Epidermal melanocyte (primary cell): ENCODE results near the gene MCF2L2.
A peak's percentile ranks its signal among the peaks of the same experiment; 100 is the strongest.
"Not testable (repeated sequence)": the region's sequence is repeated elsewhere in the genome, so short reads cannot be mapped to it uniquely, and the experiment has no call there.

Experiments
- DNase-seq: peaks from one replicate; pipeline ENCODE4 v3.0.0; 2011; ENCODE audit warnings: low spot score; ENCODE audit not compliant: insufficient read length

MCF2L2 gene

DNA sequence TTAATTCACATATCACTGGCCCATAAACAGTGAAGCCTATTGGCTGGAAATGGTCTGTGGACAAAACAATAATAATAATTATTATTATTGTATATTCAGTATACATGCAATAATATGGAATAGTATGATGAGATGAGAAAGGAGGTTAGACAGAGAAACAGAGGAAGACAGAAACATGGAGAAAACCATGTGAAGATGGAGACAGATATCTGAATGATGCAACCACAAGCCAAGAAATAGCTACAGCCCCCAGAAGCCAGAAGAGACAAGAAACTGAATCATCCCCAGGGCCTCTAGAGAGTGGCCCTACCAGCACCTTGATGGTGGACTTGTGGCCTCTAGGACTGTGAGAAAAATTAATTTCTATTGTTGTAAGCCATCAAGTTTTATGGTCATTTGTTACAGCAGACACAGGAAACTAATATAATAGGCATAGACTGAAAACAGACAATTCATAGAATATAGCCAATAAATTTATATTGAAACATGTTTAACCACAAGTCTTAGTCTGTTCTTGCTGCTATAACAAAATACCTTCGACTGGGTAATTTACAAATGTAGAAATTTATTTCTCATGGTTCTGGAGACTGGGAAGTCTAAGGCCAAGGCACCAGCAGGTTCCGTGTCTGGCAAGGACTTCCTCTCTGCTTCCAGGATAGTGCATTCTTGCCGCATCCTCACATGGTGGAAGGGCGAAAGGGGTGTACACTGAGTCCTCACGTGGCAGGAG lies 31.6 kb downstream of the MCF2L2 start:
- no peak for DNase-seq

DNA sequence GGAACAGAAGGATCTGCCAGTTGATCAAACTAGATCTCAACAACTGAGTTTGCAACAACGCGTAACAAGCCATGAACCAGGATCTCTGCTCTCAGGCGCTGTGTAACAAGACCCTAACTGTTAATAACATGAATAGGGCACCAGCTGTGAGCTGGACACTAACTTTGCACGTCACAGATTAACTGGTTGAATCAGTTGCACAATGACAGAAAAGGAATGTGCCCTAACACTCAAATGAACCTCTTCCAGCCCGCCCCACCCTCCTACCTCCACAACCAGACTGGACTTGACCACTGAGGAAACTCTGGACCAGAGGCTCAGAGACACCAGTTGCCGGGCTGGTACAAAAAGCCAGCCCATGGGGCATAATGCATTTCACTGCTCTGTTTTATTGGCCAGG lies 34.3 kb downstream of the MCF2L2 start:
- DNase-seq: no peak

DNA sequence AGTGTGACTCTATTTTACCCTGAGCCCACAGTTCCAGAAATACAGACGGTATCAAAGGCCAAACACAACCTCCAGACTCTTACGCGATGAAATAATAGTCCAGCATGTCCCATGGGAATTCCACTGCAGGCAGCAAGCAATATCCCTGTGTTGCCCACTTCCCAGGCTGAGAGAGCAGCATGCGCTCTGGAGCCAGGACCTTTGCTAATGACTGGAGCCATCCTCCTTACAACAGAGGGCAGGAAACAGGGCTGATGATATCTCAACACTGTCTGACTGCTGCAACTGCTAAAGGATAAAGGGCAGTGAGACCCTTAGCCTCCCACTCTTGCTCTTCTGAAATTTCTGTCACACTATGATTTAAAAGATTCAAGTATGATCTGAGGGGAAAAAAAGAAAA lies 34.8 kb downstream of the MCF2L2 start:
- DNase-seq: no peak

DNA sequence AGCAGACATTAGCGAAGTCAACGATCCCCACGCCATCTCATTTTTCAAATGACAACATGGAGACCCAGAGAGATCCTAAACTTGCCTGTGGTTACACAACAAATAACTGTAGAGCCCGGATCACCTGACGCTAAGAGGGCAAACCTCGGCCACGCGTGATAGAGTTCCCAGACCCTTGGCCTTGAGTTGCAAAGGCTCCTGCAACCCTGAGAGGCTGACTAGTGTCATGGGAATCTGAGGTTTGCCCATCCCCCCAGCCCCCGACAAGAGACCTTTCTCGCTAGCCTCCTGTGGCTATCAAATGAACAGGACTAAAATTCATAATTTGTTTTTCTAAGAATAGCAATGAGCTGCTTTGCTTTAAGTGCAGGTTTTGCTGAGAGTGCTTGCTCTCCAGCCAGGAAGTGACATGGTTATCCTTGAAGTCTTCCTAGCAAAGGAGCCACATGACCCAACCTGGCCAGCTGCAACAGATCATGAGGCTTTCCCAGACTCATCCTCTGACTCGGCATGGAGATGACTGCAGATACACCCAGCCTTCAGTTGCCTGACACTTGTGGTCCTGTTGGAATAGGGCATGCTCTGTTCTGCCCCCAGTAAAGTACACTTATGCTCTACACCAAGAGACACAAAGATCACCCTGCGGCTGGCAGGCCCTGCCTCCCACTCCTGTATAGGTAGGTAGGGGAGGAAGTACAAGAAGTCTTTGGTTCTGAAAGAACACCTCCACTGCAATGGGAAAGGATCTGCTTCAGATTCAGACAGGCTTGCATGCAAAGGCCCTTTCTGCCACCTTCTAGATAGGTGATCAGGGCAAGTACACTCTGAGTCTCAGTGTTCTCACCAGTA lies 36.0 kb downstream of the MCF2L2 start:
- DNase-seq: no peak

DNA sequence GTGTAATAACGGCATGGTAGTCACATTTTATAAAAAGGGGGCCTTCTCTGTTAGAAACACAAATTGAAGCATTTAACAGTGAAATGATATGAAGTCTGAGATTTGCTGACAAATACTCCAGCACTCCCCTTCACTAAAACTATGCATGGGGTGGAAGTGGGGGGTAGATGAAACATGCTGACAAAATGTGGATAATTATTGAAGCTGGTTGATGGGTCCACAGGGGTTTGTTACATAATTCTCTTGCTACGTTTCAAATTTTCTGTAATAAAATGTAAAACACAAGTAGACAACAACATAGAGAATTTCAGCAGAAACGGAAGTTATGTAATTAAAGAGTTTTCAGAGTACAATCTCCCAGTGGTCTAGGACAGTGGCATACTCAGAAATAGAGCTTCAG lies 37.0 kb downstream of the MCF2L2 start:
- DNase-seq: no peak

DNA sequence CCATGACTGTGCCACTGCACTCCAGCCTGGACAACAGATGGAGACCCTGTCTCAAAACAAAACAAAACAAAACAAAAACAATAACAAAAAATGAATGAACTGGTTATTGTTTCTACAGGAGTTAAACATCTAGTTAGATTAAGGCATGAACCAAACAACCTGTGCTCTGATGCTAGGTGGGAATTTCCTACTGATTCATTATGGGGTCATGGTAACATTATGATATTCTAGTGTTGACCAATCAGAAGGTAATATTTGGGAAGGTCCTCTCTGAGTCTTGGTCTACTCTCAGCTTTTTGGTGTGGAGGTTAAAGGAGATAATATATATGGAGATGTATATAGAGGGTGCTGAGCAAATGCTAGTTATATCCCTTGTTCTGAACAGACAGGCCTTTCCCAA lies 37.6 kb downstream of the MCF2L2 start:
- no peak for DNase-seq

DNA sequence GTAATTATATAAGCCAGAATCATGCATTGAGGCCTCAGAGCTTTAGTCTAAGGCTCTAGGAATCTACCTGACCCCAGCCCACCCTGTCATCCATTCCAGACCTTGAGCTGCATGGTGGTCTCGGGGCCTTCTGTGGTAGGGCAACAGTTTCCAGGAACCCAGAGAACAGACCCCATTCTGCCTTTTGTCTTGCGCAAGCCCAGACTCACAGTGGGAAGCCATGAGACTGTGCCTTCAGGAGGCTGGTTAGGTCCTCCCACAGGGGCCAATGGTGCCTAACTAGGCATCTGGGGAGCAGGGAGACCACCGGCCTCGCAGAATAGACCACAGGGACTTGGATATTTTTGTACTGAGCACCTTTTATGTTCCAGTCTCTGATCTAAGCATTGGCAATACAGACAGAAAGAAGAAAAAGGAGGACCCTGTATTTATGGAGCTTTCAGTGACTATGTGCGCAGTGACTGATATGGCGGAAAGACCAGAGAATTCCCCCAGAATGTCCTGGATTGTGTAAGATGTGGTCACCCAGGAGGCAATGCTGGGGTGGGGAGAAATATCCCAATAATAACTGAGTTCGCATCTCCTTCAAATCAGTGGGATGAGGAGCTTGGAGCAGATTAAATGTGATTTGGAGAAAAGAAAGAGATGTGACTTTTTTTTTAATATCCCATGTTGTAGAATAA lies 40.1 kb downstream of the MCF2L2 start:
- DNase-seq: no peak

DNA sequence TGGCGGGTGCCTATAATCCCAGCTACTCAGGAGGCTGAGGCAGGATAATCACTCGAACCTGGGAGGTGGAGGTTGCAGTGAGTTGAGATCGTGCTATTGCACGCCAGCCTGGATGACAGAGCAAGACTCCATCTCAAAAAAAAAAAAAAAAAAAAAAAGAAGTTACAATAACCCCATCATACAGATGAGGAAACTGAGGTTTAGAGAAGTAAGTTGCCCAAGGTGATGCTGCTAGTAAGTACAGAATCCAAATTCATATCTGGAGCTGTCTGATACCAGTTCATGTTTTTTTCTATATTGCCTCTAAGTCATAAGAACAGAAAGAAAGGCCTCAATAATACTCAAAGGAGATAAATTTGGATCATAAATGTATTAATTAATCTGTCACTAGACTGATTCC lies 40.6 kb downstream of the MCF2L2 start:
- no peak for DNase-seq

DNA sequence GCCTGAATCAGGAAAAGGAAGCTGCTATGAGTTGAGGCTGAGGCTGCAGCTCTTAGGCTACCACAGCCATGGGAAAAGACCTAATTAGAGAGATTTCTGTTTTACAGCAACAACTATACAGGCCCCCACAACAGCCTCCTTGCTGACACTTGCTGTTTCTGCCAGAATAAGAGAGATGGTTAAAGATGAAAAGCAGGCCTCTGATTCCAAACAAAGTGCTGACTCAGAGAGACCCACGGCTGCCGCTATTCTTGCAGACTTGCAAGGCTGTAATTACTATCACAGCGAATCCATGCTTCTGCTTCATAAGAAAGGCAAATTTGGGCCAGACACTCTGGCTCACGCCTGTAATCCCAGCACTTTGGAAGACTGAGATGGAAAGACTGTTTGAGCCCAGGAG lies 41.8 kb downstream of the MCF2L2 start:
- no peak for DNase-seq

DNA sequence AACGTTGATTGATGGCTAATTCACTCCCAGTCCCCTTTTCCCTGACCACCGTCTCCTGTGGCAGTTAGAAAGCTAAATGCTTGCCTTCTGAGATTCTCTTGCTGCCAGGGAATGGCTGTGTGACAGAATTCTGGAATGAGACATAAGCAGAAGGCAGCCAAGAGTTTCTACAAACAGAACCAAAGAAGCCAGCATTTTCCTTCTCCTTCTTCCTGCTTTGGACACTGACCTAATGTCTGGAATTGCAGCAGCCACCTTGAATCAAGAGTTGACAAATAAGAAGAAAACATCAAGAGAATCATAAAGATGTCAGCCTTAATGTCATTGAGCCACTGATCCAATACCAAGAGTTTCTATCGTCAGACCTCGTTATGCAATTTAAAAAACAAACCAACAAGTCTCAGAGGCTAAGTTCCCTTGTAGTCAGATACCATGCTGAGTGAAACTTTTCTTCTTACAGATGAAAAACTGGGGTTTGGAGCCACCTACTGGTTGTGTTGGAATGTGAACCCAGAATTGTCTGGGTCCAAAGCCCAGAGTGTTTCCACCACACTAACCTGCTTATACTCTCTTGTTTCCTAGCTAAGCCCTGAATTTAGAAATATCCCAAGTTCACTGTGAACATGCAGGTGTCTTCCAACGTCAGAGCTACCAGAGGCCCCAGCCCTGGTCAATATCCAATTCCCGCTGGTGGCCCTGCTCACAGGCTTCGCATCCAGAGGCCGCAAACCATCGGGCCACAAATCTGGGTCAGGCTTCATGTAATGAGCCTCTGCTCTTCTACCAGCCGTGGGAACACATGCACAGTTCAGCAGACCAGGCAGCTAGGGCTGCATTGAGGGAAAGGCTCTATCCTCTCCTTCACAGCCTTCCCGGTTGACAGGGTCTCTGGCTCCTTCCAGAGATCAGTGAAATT lies 42.5 kb downstream of the MCF2L2 start:
- DNase-seq: peak; percentile 43

DNA sequence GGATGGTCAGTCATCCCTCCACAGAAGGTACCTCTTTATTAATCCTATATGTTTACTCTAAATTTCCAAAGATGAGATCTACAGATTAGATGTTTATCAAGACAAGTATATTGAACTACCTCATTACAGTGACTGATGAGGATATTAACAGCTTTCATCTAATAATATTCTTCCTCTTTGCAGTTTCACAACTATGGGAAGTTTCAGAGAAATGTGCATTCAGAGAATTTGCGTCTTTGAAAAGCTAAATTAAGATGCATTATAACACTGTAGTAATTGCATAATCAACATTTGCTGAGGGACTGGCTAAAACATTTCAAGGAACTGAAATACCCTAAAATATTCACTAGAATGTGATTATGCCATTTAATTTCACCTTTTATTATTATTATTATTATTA lies 46.7 kb downstream of the MCF2L2 start:
- no peak for DNase-seq

DNA sequence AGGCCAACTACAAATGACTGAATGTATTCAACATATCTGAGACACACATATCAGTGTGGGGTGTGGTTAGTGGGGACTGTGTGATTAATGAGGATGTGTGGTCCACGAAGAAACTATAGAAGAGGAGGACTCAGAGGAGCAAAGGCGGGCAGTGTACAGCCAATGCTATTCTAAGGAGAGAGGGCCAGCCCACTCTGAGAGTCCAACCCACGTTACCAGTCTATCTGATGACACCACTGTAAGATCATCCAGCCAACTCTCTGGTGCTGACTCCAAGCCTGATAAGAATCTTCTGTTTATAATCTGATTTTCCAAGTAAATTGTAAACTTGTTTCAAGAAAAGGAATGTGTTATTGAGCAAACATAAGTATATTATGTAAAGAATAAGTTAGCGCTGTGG lies 47.2 kb downstream of the MCF2L2 start:
- DNase-seq: no peak

DNA sequence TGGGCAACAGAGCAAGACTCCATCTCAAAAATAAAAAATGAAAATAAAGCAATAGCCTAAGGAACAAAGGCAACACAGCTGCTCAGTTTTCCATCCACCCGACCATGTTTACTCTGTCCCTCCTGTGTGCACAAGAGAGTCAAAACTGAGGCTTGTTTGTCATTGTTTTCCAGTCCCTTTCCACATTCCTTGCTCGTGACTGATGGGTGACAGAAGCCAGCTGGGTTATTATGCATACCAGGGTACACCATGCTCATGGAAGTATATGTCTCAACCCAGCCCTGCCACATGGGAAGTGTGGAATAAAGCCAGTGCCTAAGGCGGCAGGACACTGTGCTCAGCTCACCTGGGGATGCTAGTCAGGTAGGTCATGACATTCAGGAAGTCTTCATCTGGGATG lies 49.5 kb downstream of the MCF2L2 start:
- DNase-seq: no peak

DNA sequence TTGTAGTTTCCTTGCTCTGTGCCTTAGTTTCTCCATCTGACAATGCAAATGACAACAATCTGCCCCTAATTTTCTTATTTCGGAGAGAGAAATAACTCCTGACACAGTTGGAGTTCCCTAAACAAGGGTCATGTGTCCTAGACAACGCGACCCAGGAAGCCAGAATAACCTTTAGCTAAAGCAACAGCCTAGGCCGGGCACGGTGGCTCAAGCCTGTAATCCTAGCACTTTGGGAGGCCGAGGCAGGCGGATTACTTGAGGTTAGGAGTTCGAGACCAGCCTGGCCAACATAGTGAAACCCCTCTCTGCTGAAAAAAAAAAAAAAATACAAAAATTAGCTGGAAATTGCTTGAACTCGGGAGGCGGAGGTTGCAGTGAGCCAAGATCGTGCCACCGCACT lies 49.9 kb downstream of the MCF2L2 start:
- DNase-seq: no peak

DNA sequence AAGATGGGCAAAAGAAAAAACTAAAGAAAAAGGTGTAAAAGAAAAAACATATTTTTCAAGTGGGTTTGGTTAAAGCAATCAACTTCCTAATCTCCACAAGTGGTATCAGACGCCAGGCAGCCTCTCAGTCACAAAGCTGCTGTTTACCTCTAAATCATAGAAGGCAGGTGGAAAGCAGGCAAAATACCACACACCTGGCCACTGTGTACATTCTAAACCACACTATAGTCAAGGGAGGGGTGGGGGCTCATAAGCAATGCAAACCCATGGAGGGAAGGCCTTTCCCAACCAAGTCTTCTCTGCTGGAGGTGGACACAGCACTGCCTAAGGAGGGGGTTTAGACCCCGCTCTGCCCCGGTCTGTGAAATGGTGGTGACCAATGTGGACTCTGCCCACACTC lies 50.4 kb downstream of the MCF2L2 start:
- no peak for DNase-seq

DNA sequence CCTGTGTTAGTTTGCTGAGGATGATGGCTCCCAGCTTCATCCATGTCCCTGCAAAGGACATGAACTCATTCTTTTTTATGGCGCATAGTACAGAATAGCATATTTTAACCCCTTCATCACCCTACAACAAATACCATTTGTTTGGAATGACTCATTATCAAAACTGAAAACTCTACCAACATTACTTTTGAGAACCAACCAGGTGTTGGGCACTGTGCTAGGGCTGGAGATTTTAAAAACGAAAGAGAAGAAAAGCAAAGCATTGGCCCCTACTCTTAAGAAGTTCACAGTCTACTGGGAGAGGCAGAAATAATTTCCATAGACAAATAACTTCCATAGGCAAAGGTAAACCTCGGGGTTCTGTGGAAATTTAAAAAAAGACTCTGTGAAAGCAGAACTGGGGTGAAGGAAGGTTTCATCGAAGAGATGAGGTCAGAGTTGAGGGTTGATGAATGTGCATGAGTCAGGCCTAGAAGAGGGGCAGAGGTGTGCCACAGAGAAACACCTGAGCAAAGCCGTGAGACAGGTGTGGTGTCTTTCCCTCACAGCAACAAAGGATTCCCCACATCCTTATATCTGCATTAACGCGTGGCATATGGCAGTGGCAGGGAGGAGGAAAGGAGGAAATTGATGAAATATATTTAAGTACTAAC lies 51.0 kb downstream of the MCF2L2 start:
- no peak for DNase-seq

DNA sequence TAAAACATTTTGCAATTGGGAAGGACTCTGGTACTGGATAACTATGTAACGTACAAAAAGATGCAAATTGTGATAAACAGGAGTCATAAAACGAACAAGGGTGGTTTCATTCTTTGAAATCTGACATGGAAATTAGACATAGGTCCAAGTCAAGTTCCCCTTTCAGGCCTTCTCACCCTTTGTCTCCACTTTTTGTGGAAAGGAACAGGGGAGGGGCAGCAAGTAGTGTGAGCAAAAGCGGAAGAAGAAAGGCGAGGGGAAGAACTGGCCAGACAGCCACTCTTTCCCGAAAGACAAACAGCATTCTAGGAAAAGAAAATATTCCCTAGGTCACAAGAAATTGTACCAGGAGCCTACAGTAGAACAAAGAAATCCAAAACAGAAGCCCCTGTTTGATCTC lies 52.6 kb downstream of the MCF2L2 start:
- no peak for DNase-seq

DNA sequence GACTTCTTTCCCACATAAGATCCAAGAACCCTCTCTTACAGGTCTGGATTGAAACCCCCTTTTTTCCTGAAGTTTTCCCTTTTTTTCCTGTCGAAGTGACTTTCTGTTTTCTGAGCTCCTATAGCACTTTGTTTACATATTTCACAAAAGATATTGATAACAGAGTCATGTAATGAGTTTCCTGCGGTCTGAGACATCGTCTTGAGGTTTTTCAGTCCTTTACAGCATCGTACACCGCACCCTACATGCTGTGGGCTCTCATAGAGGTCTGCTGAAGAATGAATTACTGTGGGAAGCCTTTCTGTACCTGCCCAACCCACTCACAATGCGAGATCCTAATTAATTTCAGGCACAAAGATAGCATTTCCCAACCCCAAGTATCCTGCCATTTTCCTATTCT lies 53.1 kb downstream of the MCF2L2 start:
- DNase-seq: no peak

DNA sequence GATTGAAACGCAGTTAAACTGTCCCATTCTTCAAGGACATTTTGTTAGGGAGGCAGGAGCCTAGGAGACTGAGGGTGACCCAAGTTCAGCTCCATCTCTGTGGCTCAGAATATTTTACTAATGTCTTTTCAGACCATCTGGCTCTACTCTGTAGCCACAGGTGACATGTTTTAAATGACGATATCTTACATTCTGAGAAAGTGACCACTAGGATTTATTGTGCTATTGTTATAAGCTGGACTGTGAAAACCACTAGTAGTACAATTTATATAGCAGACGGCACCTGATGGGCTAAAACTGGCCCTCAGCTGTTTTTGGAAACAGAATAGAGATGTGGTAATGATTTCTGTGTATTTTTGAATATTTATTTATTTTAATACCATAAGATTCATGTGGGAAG lies 55.5 kb downstream of the MCF2L2 start:
- DNase-seq: no peak

DNA sequence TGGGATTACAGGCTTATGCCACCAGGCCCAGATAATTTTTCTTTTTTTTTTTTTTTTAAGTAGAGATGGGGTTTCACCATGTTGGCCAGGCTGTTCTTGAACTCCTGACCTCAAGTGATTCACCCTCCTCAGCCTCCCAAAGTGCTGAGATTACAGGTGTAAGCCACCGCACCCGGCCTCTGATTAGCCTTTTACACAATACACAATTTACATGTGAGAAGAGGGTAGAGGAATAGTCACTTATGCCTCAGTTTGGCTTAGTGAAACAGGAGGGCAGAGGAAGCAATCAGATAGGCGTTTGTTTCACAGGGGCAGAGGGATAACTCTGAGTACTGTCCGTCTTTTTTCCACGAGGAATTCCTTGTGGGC lies 56.8 kb downstream of the MCF2L2 start:
- not testable (repeated sequence) for DNase-seq

DNA sequence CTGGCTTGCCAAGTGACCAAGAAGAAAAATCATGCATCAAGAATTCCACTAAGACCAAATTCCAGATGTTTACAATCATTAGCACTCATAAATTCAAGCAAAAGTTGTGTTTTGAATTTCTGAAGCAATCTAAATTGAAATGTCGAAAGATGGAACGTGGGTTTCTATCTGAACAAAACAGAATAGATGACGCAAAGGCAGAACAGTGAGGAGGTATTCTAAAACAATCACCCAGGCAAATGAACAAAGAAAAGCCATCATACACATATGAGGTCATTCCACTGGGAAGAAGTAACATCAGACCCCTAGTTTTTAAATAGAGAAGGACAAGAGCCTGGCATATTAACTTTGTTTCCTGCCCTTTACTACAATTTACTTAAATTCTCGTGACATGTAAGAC lies 58.0 kb downstream of the MCF2L2 start:
- DNase-seq: no peak
